ENCODE results near the gene AKR1E2.

DNA sequence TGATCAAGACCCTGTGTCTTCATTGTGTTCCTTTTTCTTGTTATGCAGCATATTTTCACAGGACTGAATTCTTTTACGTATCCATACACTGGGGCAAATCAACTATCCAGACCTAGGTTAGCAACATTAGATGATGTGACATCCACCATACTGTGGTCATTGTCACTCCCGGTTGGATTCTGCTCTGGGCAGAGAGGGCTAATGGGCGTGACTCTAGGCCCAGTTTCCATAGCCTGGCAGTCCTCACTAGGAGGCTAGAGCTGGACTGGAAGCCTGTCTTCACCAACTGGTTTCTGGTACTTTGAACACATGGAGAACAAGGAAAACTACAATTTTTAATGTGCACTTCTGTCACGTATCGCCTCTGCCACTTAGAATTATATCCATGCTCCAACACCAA lies 25.2 kb downstream of the AKR1E2 start:
- TF ChIP-seq, protein P1, sequence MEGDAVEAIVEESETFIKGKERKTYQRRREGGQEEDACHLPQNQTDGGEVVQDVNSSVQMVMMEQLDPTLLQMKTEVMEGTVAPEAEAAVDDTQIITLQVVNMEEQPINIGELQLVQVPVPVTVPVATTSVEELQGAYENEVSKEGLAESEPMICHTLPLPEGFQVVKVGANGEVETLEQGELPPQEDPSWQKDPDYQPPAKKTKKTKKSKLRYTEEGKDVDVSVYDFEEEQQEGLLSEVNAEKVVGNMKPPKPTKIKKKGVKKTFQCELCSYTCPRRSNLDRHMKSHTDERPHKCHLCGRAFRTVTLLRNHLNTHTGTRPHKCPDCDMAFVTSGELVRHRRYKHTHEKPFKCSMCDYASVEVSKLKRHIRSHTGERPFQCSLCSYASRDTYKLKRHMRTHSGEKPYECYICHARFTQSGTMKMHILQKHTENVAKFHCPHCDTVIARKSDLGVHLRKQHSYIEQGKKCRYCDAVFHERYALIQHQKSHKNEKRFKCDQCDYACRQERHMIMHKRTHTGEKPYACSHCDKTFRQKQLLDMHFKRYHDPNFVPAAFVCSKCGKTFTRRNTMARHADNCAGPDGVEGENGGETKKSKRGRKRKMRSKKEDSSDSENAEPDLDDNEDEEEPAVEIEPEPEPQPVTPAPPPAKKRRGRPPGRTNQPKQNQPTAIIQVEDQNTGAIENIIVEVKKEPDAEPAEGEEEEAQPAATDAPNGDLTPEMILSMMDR (IDR thresholded peaks at IDR 0.05): no peak
- no peak for TF ChIP-seq EZH2 (IDR thresholded peaks at IDR 0.05; ENCODE audit: borderline replicate concordance, insufficient read depth, low read depth, low read length, poor library complexity, severe bottlenecking)
